Measurements from ENCODE around the gene CPXM1.

DNA sequence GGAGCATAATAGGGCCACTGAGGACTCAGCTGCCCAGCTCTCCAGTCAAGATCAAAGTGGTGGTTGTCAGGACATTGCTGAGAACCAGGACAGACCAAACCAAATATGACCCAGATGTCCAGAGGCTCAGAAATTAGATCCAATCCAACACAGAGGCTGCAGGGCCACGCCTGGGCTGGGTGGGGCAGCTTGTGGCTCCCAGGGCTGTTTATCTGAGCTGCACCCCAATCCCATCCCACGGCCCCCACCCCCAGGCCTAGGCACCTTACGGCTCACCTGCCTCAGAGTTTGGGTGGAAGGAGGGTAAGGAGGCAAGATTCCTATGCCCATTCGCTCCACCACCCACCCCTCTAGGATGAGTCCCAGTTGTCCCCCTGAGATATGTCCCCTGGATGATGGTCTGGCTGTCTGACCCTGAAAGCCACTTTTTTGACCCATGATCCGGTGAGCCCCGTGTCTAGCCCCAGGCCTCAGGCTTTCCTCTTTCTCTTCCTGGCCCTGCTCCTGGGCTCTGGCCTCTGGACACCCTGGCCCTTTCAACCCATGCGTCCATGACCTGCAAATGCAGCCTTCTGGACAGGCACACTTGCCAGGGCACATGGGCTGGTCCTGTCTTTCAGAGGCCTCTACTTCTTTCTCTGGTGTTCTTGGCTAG is 40.0 kb downstream of the CPXM1 start:
- TF ChIP-seq RAD21 (IDR thresholded peaks at IDR 0.05; ENCODE audit: low read depth) (no peak), CEBPB (IDR thresholded peaks at IDR 0.05; ENCODE audit: low read depth) (no peak), POLR2A (IDR thresholded peaks at IDR 0.05; ENCODE audit: borderline replicate concordance, extremely low read depth, insufficient read depth, insufficient read length) (no peak)
